Measurements from ENCODE around the gene PTPN11.

Gene PTPN11

GRCh38 chr12:112543751-112544150 is 125.0 kb downstream of the PTPN11 start:
- no peak for DNase-seq (ENCODE audit: low spot score)

GRCh38 chr12:112546339-112546738 is 127.6 kb downstream of the PTPN11 start:
- no peak for DNase-seq (ENCODE audit: low spot score)

GRCh38 chr12:112546996-112547395 is 128.2 kb downstream of the PTPN11 start:
- DNase-seq (ENCODE audit: low spot score), result no peak

GRCh38 chr12:112549031-112549430 is 130.3 kb downstream of the PTPN11 start:
- no peak for DNase-seq (ENCODE audit: low spot score)

GRCh38 chr12:112551681-112552080 is 132.9 kb downstream of the PTPN11 start:
- no peak for DNase-seq (ENCODE audit: low spot score)

GRCh38 chr12:112555621-112556233 is 137.0 kb downstream of the PTPN11 start:
- DNase-seq (ENCODE audit: low spot score), result no peak

- no peak for DNase-seq (ENCODE audit: low spot score)
These were observed 139.3 kb downstream of the PTPN11 start for GRCh38 chr12:112557951-112558630.
